ENCODE measurements around the gene FLNB. TPM values are rescaled to one million over a fixed set of nuclear protein-coding genes. Genes with fewer than 3 reads are reported as not detected.

FLNB gene
- total RNA-seq, 4 donors from 2014 or later: 164 to 258 (median 242) TPM

DNA sequence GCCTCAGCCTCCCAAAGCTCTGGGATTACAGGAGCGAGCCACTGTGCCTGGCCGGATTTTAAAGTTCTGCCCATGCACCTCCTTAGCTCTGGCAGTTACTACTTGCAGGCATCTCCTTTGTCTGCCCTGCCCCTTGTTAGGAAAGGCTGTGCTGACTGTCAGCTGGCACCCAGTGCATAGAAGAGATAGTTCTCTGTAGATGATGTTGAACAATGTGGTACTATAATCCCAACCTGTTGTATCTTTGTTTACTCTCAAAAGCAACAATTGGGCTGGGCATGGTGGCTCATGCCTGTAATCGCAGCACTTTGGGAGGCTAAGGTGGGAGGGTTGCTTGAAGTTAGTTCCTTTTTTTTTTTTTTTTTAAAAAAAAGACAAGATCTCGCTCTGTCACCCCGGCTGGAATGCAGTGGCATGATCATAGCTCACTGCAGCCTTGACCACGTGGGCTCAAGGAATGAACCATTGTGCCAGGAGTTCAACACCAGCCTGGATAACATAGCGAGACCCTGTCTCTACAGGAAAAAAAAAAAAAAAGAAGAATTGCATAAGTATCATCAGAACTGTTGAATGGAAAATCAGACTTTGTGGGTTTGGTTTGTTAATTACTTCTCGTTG lies 30.6 kb downstream of the FLNB start:
- peaks cover 73 to 83% of the 10 kb centered on the region in 2 donors for H3K4me1 ChIP-seq
- no peak for DNase-seq
- no peaks in the 10 kb centered on the region for H3K27me3 ChIP-seq
- TF ChIP-seq, protein P1, sequence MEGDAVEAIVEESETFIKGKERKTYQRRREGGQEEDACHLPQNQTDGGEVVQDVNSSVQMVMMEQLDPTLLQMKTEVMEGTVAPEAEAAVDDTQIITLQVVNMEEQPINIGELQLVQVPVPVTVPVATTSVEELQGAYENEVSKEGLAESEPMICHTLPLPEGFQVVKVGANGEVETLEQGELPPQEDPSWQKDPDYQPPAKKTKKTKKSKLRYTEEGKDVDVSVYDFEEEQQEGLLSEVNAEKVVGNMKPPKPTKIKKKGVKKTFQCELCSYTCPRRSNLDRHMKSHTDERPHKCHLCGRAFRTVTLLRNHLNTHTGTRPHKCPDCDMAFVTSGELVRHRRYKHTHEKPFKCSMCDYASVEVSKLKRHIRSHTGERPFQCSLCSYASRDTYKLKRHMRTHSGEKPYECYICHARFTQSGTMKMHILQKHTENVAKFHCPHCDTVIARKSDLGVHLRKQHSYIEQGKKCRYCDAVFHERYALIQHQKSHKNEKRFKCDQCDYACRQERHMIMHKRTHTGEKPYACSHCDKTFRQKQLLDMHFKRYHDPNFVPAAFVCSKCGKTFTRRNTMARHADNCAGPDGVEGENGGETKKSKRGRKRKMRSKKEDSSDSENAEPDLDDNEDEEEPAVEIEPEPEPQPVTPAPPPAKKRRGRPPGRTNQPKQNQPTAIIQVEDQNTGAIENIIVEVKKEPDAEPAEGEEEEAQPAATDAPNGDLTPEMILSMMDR (IDR thresholded peaks at IDR 0.05): no peak
- no peak for TF ChIP-seq POLR2A (IDR thresholded peaks at IDR 0.05)
- WGBS, 2 donors: 88 to 89% methylated on average over 8 of the region's 8 CpGs
- H3K9me3 ChIP-seq: no peaks in the 10 kb centered on the region
- H3K4me3 ChIP-seq (replicated peaks in 1 of 3): no peak overlapping the region
- no peaks in the 10 kb centered on the region for H3K36me3 ChIP-seq
- intact Hi-C loops (cut with DNase I): no loop called here
- H3K27ac ChIP-seq: peak overlapping the region in 2 of 3 donors; percentile 33 to 96

DNA sequence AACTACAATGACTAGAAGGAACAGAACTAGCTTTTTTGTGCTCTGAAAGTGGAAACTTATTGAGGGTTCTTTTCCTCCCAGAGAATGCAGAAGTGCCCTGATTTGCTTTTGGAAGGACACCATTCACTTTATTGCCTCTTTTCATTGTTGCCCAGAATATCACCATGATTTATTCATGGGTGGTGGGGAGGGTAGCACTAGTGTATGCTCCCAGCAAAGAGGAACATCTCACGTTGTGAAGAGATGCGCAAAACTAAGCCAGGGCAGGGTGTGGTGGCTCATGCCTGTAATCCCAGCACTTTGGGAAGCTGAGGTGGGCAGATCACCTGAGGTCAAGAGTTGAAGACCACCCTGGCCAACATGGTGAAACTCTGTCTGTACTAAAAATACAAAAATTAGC lies 31.4 kb downstream of the FLNB start:
- Histone ChIP-seq H3K4me3 (replicated peaks in 1 of 3) (no peak overlapping the region), H3K27ac (peak overlapping the region in 2 of 3 donors; percentile 93 to 96), H3K36me3 (no peaks in the 10 kb centered on the region), H3K9me3 (no peaks in the 10 kb centered on the region), H3K27me3 (no peaks in the 10 kb centered on the region), H3K4me1 (peaks cover 81 to 90% of the 10 kb centered on the region in 2 donors)
- 85 to 90% methylated on average over 2 of the region's 2 CpGs for WGBS, 2 donors
- no peak for TF ChIP-seq POLR2A (IDR thresholded peaks at IDR 0.05)
- TF ChIP-seq, protein P1 (IDR thresholded peaks at IDR 0.05): no peak
- no peak for DNase-seq
- intact Hi-C loops (cut with DNase I): no loop called here

DNA sequence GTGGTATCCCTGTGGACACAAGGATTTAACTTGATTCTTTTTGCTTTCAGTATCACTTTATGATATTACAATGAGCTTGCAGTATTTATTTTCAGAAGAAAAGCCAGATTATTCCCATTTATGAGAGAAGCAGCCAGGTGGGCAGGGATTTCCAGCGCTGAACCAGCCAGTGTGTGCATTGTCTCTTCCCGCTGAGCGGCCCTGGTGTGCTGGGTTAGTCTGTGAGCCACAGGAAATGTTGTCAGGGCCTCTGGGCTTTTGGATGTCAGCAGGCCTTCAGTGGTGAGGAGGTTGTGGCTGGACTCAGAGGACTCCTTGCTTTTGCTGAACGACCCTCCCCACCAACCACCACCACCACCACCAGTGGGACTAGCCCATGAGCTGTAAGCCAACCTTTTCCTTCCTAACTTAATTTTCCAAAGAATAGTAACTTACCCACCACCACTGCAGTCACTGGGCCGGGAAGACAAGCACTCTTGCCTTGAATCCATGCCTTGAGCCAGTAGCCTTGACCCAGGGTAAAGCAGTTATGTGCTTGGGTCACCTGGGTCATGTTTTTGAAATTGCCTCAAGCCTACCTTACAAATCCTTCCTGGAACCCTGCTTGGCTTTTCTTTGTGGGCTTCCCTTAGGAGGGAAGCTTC lies 33.1 kb downstream of the FLNB start:
- peak in 1 of 2 donors; percentile 58 for DNase-seq
- H3K4me1 ChIP-seq: peaks cover 71 to 84% of the 10 kb centered on the region in 2 donors

DNA sequence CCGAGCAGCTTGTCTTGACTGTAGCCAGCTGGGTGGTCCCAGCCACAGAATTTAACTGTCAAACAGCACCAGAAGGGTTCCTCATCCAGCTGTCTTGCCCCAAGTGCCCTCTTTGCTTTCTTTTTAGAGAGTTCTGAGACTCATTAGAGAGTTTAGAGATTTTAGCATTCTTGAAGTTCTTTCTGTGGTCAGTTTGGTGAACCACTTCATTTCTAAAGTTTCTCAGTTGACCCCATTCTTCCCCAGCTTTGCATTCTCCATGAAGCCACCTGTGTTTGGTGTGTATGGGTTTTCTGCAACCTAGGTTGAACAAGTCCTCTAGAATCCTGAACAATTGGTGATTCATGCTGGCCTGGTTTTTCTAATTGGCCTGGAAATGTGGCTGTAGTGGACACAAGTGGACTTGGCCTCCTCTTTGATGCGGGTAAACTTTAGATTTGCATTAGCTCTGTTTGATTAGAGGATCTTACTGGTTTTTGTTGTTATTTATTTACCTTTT lies 33.7 kb downstream of the FLNB start:
- WGBS, 2 donors: 61 to 63% methylated on average over 2 of the region's 2 CpGs
- peaks cover 68 to 79% of the 10 kb centered on the region in 2 donors for H3K4me1 ChIP-seq

More for the DNA sequence above, 33.1 kb downstream of the FLNB start:
- Histone ChIP-seq H3K9me3 (no peaks in the 10 kb centered on the region), H3K4me3 (replicated peaks in 1 of 3) (no peak overlapping the region), H3K36me3 (no peaks in the 10 kb centered on the region), H3K27me3 (no peaks in the 10 kb centered on the region), H3K27ac (peak overlapping the region; percentile 90 to 96 (median 93))
- TF ChIP-seq POLR2A (IDR thresholded peaks at IDR 0.05): no peak
- TF ChIP-seq, protein P1 (IDR thresholded peaks at IDR 0.05): no peak
- intact Hi-C loops (cut with DNase I): no loop called here
- 67 to 77% methylated on average over 5 of the region's 5 CpGs for WGBS, 2 donors

More for the DNA sequence above, 33.7 kb downstream of the FLNB start:
- no peak for DNase-seq
- H3K4me3 ChIP-seq (replicated peaks in 1 of 3): no peak overlapping the region
- no peaks in the 10 kb centered on the region for H3K9me3 ChIP-seq
- intact Hi-C loops (cut with DNase I): no loop called here
- TF ChIP-seq, protein P1 (IDR thresholded peaks at IDR 0.05): no peak
- no peak for TF ChIP-seq POLR2A (IDR thresholded peaks at IDR 0.05)
- no peaks in the 10 kb centered on the region for H3K27me3 ChIP-seq
- H3K36me3 ChIP-seq: no peaks in the 10 kb centered on the region
- peak overlapping the region; percentile 90 to 96 (median 93) for H3K27ac ChIP-seq

All from thyroid gland (tissue), 4 donors.